Testis (tissue), 3 donors: ENCODE results near the gene SPATA32. TPM values are rescaled to one million over a fixed set of nuclear protein-coding genes. Genes with fewer than 3 reads are reported as not detected.
A peak's percentile ranks its signal among the peaks of the same experiment; 100 is the strongest.

ENCODE experiments used
- DNase-seq: peaks from one replicate; pipeline ENCODE4 v3.0.0-alpha.2; 2019
- H3K27ac ChIP-seq, 2 donors: fragments of 200-600 bp; sonication (generic); one replicate each; pipeline ENCODE4 v1.5.1; 2019
- H3K27me3 ChIP-seq: fragments of 200-600 bp; sonication (generic); one replicate; pipeline ENCODE4 v1.5.1; 2019
- H3K36me3 ChIP-seq: fragments of 200-600 bp; sonication (generic); one replicate; pipeline ENCODE4 v1.5.1; 2017; ENCODE audit warnings: low read depth; ENCODE audit errors: missing control alignments
- H3K4me1 ChIP-seq: fragments of 200-600 bp; sonication (generic); one replicate; pipeline ENCODE4 v1.5.1; 2019
- H3K4me3 ChIP-seq, 2 donors: fragments of 200-600 bp; sonication (generic); one replicate each; pipeline ENCODE4 v1.5.1; 2017 to 2019
- H3K9me3 ChIP-seq: fragments of 200-600 bp; sonication (generic); one replicate; pipeline ENCODE4 v1.5.1; 2017
- POLR2A ChIP-seq: fragments of 450-650 bp; IDR thresholded peaks from one replicate; pipeline ENCODE4 v1.6.1; 2017; ENCODE audit warnings: antibody characterized with exemption, mild to moderate bottlenecking, moderate library complexity
- WGBS, 2 donors: methylation state at CpG; one replicate each; pipeline ENCODE4 v1.1.5; 2018; 5-methylcytosine and 5-hydroxymethylcytosine counted together
- intact Hi-C: fragments of 100-400 bp; cut with DNase I; formaldehyde crosslinking; loops from one replicate; pipeline ENCODE4 v1.15.1; 2023; ENCODE audit warnings: low total_unique reads
- polyA plus RNA-seq: library from polyadenylated mRNA; stranded (reverse); fragments of 350-450 nt; fragmentation: Illumina TruSeq; extraction: RNeasy Lipid Tissue Mini Kit (QIAGEN cat#74804); gene quantifications from one replicate; pipeline ENCODE4 v1.2.3, GENCODE V29; 2014; ENCODE audit warnings: low read depth, low replicate concordance; ENCODE audit not compliant: insufficient read depth
- total RNA-seq, 2 donors: library from RNA; depleted of rRNA; stranded (reverse); fragments of >200 nt; gene quantifications; one replicate each; pipeline ENCODE4 v1.2.3, GENCODE V29; 2016
- TF ChIP-seq, protein P1 (sequence below), 3 experiments: fragments of 450-650 bp in 2 of 3; fragments of 200-600 bp in 1 of 3; sonication (generic) in 1 of 3; IDR thresholded peaks; one replicate each; pipeline ENCODE4 v1.5.1; 2016 to 2019; ENCODE audit warnings: antibody characterized with exemption in 3 of 3, mild to moderate bottlenecking in 2 of 3, moderate library complexity in 1 of 3

The SPATA32 gene
- total and polyA plus RNA-seq, 3 donors from 2014 or later: 15.5 to 72.0 (median 47.4) TPM

DNA sequence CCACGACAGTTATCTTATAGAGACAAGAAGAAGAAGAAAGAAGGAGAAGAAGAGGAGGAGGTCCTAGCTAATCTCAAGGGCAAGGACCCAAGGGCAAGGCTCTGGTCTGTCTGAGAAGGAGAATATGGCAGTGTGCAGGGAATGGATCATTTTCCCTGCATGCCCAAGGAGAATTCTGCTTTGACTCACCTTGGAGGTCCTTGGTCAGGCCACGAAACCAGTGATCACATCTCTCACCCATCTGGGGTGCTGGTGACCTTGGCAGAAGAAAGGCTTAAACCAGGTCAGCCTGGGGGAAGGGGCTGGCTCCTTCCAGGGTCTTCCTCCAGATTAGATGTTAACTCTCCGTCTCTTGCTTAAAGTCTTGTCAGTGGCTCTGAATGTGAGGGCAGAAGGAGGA lies 41.8 kb downstream of the SPATA32 start:
- Histone ChIP-seq H3K4me3 (no peak overlapping the region), H3K27ac (no peak overlapping the region), H3K27me3 (no peaks in the 10 kb centered on the region), H3K36me3 (no peaks in the 10 kb centered on the region), H3K4me1 (peaks cover 5% of the 10 kb centered on the region), H3K9me3 (no peaks in the 10 kb centered on the region)
- intact Hi-C loops: no loop called here
- 74 to 77% methylated on average over 3 of the region's 3 CpGs for WGBS, 2 donors
- no peak for DNase-seq
- TF ChIP-seq, protein P1, sequence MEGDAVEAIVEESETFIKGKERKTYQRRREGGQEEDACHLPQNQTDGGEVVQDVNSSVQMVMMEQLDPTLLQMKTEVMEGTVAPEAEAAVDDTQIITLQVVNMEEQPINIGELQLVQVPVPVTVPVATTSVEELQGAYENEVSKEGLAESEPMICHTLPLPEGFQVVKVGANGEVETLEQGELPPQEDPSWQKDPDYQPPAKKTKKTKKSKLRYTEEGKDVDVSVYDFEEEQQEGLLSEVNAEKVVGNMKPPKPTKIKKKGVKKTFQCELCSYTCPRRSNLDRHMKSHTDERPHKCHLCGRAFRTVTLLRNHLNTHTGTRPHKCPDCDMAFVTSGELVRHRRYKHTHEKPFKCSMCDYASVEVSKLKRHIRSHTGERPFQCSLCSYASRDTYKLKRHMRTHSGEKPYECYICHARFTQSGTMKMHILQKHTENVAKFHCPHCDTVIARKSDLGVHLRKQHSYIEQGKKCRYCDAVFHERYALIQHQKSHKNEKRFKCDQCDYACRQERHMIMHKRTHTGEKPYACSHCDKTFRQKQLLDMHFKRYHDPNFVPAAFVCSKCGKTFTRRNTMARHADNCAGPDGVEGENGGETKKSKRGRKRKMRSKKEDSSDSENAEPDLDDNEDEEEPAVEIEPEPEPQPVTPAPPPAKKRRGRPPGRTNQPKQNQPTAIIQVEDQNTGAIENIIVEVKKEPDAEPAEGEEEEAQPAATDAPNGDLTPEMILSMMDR (IDR thresholded peaks at IDR 0.05): no peak
- TF ChIP-seq POLR2A: no peak

DNA sequence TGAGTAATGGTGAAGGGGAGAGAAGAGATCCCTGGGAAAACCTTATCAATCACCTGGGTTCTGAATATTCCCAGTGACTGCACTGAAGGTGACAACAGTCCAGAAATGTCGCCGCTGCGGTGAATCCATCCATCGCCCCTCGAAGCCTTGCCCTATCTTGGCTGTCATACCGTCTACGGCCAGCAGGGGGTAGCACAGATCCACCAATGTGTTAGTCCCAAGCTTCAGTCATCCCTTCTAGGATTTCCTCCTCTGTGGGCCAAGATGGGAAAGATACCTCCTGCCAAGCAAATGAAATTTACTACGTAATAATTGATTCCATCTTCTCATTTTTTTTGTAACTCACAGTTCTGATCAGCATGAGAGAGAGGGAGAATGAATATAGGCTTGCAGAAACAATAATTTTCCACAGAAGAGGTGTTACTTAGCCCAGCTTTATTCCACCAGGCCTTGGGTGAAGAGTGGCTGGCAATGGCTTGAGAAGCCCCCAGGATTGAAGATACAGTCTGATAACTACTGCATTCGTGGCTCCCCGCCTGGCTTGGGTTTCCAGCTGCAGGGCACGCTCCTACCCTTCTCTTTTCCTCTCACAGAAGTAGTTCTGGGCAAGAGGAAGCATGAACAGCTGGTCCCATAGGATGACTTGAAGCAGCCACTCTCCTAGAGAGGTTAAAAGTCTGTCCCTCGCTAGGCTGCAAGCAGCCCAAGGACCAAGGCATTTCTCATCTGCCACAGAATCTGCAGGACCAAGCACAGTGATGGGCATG lies 42.8 kb downstream of the SPATA32 start:
- DNase-seq: peak; percentile 95
- Histone ChIP-seq H3K36me3 (no peaks in the 10 kb centered on the region), H3K27me3 (no peaks in the 10 kb centered on the region), H3K27ac (no peak overlapping the region), H3K4me1 (peaks cover 5% of the 10 kb centered on the region), H3K4me3 (no peak overlapping the region), H3K9me3 (no peaks in the 10 kb centered on the region)
- TF ChIP-seq POLR2A: no peak
- TF ChIP-seq, protein P1 (IDR thresholded peaks at IDR 0.05): peak; percentile 95 to 98 (median 98)
- 14 to 17% methylated on average over 12 of the region's 12 CpGs for WGBS, 2 donors
- intact Hi-C loops: no loop called here

Other genes with a start within 250 kb of the SPATA32 start
- 10 to 100 TPM; 63.1 to 72.5 TPM for gene DCAKD, start 210.5 kb downstream of the SPATA32 start, total RNA-seq
- gene DCAKD, start 210.5 kb downstream of the SPATA32 start, polyA plus RNA-seq: 33.2 TPM
- 10 to 100 TPM; 76.1 to 79.0 TPM for gene NMT1, start 200.8 kb downstream of the SPATA32 start, total RNA-seq
- gene NMT1, start 200.8 kb downstream of the SPATA32 start, polyA plus RNA-seq: 143 TPM
- 100 to 1,000 TPM in 1 of 2 donors, 10 to 100 TPM in 1; 86.3 to 106 TPM for gene PLCD3, start 129.6 kb downstream of the SPATA32 start, total RNA-seq
- gene PLCD3, start 129.6 kb downstream of the SPATA32 start, polyA plus RNA-seq: 62.2 TPM
- gene ACBD4, start 126.4 kb downstream of the SPATA32 start, total RNA-seq: 1 to 10 TPM; 8.3 to 9.1 TPM
- gene ACBD4, start 126.4 kb downstream of the SPATA32 start, polyA plus RNA-seq: 7.5 TPM
- gene HEXIM1, start 113.6 kb downstream of the SPATA32 start, total RNA-seq: 10 to 100 TPM; 51.8 to 68.8 TPM
- gene HEXIM1, start 113.6 kb downstream of the SPATA32 start, polyA plus RNA-seq: 38.8 TPM
- gene HEXIM2, start 100.2 kb downstream of the SPATA32 start, total RNA-seq: 10 to 100 TPM; 35.9 to 47.7 TPM
- 76.8 TPM for gene HEXIM2, start 100.2 kb downstream of the SPATA32 start, polyA plus RNA-seq
- 10 to 100 TPM; 11.1 to 15.8 TPM for gene FMNL1, start 40.2 kb downstream of the SPATA32 start, total RNA-seq
- gene FMNL1, start 40.2 kb downstream of the SPATA32 start, polyA plus RNA-seq: 13.9 TPM
- 10 to 100 TPM; 12.4 to 14.6 TPM for gene MAP3K14, start 54.9 kb upstream of the SPATA32 start, total RNA-seq
- gene MAP3K14, start 54.9 kb upstream of the SPATA32 start, polyA plus RNA-seq: 24.9 TPM
- gene ARHGAP27, start 170.8 kb upstream of the SPATA32 start, total RNA-seq: 10 to 100 TPM; 21.4 to 22.8 TPM
- 17.7 TPM for gene ARHGAP27, start 170.8 kb upstream of the SPATA32 start, polyA plus RNA-seq
- gene PLEKHM1, start 228.6 kb upstream of the SPATA32 start, total RNA-seq: 10 to 100 TPM; 31.8 to 39.1 TPM
- gene PLEKHM1, start 228.6 kb upstream of the SPATA32 start, polyA plus RNA-seq: 17.8 TPM